Activated CD8-positive, alpha-beta memory T cell treated with anti-CD3 and anti-CD28 coated beads for 4 hours (primary cell): ENCODE measurements around the gene ITPK1.
"Not testable (repeated sequence)": the region's sequence is repeated elsewhere in the genome, so short reads cannot be mapped to it uniquely, and the experiment has no call there.

ENCODE experiments used
- DNase-seq, 2 donors: peaks; one replicate each; pipeline ENCODE4 v3.0.0-alpha.2; 2020; ENCODE audit warnings: low read depth in 2 of 2

ITPK1 gene

DNA sequence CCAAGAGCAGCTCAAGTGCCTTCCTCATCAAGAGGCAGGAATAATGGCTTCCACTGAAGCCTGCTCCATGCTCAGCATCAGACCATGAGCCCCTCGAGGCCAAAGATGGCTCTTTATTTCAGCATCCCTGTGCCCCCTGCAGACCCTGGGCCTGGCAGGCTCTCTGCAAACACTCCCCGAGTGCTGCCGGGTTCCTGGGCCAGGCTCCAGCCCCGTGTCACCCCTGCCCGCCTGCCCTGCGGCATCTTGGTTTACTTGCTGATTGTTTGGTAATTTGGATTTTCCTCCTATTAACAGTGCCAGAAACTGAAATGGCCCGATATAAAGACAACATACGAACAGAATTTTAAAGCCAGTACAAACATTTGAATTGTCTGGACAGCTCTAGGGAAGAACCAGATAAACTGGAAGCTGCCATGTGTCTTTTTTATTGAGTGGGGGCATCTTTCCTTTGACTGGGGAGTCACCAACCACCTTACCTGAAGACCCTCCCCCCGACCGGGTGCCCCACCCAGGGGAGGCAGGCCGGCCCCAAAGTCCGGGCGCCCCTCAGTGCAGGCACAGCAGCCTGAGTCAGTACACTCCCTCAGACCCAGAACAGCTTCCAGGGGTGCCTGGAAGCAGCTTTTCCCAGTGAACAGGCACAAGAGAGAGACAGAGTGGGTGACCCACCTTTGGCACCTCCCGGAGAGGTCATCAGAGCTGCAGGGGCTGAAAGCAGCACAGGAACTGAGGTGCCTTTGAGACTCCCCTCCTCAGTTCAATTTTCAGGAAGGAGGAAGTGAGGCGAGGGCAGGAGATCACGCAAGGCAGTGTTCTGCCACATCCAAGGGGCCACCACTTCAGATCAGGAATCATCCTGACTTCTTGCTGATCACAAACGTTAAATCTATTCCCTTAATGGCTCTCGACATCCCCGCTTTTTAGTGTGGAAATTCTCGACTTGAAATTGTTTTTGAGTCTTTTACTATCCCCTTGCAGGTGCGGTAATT, 30.6 kb downstream of the ITPK1 start:
- no peak for DNase-seq

DNA sequence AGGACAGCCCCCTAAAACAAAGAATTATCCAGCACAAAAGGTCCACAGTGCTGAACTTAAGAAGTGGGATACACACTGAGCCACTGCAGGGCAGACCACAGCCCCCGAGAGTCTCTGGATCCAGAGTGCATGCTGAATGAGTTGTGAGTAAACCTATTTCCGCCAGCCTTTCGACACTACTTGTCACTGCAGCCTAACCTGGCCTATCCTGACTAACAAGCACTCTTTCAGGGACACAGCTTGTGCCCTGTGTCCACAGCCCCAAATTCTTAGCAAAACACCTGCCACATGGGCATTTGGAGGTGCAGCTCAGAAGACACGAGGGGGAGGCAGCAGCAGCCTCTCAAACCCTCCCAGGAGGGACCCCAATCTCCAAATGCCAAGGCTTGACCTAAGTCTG, 31.3 kb downstream of the ITPK1 start:
- DNase-seq, result no peak

DNA sequence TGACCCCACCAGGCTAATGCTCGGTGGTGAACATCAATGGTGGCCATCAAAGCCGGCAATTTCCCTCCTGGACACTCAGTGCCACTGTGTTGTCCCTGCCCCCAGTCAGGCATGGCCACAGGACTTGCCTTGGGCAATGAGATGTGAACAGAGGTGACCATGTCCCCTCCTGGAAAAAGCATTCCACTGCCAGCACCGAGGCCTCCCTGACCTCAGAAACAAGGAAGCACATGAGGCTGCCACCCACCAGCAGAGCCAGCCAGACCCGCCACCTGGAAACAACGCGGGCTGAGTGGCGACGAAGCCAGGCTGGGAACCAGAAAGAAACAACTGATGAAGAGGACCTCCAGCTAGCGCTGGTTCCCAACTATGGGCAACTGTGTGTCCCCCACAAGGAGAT, 31.8 kb downstream of the ITPK1 start:
- no peak for DNase-seq

DNA sequence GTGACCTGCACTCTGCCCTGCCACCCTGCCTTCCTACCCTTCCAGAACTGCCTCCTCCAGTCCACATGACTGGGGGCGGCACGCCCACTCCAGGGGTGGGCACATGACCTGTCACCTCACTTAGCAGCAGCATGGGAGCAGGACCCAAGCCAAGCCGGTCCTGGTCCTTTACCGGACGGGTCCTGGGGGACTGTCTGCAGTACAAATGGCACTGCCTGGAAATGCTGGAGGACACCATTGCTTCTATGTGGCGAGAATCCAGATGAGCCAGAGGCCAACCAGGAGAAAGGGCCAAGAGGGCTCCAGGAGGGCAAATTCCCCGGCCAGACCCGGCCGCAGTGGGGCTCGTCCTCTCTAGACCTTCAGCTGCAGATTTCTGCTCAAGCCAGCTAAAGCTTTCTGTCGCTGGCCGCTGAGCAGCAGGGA, 33.1 kb downstream of the ITPK1 start:
- DNase-seq, result no peak

DNA sequence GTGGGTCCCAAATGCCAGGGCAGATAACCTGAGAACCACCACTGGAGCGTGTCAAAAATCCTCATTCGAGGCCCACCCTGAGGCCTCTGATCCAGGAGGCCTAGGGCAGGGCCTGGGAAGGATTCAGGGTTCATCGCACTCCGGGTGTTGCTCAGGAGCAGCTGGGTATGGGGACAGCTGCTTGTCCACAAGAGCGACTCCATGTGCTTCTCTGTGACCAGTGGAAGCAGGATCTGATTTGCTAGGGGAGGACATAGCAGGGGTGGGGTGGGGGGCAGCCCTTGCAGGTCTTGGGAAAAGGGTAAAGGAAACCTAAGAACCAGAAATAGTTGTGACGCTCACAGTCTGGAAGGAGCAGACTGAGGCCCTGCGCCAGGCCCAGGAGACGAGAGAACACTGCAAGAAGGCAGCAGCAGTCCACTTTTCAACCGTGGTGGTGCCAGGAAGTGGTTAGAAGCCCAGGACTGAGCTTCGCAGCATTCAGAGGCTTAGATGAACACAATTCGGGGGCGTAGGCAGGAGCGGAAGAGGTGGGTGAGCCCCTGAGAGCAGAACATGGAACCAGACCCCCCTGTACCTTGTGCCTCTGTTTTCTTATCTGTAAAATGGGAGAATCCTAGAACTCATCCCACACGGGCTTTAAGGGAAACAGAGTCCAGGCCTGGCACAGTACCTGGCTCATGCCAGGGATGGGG, 33.7 kb downstream of the ITPK1 start:
- peak; percentile 43 to 44 for DNase-seq

DNA sequence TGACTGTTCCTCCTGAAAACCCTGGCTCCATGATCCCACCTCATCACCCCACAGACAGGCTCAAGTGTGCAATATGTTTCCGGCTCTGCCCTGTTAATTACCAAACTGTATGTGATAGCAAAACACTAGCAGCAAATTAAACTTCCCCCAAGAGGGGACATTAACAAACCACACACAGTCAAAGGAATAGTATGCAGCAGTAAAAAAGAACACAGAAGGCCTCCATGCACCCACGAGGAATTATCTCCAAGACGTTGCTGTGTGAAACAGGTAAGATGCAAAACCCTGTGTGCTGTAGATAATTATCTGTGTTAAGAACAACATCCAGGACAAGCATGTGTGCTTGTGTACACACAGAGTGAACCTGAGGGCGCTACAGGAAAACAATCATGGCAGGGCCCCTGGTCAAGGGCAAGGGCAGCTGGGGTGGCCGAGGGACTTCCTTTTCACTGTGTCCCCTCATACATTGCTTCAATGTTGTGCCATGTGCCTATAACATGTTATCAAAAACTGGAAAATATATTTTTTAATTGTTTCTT, 35.8 kb downstream of the ITPK1 start:
- no peak for DNase-seq

DNA sequence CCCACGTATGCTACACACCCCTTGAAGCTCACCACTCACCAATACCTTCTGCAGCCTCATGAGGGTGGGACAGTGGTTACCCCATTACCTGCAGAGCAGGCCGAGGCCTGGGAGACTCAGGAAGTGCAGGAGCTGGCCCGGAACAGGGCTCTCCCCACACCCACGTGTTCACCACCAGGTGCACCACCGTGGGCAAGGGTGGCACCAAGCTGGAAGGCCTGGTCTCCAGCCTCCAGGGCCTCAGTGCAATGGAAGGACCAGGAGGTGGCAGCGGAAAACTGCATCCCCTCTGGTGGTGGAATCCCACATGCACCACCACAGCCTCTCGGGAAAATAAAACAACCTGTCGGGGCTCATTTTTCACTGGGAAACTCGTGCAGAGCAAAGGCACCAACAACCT, 36.4 kb downstream of the ITPK1 start:
- no peak for DNase-seq

DNA sequence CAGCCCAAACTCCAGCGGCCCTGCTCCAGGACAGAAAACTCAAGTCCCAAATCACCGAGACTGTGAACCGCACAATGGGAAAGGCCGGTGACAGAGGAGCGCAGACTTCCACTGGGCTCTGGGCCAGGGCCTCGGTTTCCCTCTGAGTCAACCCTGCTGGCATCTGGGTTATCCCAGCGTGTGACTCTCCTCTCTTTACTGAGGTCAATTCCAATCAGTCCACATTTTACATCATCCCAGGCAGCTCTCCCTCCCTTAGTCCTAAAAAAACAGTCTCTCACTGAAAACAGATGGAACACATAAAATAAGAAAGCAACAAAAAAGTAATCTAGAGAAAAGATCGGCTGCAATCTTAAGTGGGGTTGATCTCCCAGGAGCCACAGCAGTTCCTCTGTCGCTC, 36.9 kb downstream of the ITPK1 start:
- DNase-seq, result no peak

DNA sequence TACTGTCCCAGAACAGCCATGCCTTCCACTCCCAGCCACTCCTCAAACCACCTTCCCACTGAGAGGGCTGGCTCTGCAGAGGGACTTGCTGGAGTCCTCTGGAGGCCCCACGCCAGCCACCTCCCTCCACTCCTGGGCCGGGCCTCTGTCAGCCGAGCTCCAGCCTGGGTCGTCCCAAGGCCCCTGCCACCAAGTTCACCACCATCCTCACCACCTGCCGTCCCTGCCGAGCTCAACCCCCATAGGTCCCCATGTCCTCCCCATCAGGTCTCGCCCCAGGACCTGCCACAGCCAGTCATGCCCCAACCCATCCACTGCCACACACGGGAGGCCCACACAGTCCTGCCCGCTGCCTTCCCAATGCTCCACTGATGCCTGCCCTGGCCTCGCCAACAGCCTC, 39.0 kb downstream of the ITPK1 start:
- DNase-seq, result no peak

DNA sequence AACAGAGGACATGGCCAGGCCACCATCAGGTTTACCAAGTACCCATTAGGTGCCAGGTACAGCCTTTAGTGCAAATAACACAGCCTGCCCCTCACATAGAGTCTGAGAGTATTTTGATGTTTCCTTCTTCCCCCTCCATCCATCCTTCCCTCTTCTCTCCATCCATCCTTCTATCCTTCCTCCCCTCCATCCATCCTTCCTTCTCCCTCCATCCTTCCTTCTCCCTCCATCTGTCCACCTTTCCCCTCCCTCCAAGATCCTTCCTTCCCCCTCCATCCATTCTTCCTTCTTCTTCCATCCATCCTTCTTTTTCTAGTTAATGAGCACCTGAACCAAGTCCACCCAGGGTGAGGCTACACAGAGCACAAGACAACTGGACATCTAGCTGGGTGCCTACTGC, 39.8 kb downstream of the ITPK1 start:
- DNase-seq, result no peak

DNA sequence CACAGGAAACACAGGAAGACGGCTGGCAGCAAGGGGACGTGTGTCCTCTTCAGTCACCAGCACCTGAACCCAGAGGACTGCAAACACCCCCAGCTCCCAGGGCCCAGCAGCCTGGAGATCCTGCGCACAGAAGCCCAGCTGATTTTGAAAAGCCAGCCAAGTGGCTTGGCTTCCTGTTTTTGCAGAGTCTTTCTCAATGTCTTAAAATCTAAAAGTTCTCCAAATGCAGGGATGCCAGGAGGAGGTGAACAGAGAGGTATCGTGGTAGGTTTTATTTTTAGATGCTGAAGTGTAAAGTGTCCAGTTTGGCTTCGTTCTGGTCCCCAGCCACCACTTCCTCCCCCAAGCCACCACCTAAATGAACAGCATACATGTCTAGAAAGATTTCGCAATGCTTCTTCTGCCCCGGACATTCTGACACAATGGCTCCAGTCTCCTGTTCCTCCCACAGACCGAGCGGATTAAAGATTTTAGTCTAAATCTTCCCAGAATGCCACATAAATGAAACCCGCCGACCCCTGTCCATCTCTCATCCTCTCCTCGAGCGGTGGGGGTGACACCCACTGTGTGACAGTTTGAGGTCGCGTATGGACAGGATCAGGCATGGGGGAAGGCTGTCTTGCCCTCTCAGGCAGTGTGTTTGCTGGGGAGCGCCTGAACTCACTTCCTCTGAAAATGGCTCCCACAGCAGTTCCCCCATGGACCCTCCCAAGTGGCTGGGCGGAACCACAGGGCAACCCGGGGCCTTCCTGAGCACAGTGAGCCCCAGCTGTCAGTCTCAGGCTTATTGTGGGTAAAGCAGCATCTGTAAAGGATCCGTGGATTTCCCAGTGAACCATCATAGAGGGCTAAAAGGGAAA, 41.6 kb downstream of the ITPK1 start:
- no peak for DNase-seq

DNA sequence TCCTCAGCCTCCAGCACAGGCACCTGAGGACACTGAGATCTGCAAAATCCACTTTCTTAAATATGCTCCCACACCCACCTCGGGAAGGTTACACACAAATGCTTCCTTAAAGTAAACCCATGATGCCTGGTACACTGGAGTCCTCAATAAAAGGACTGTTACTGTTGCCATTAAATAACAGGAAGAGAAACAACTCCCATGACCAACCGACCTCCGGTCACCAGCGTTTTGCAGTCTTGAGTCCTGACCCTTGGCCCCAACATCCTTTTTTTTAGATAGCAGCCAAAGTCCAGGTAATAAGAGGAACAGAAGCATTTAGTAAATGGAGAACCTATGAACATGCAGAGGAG, 42.4 kb downstream of the ITPK1 start:
- DNase-seq, result no peak

DNA sequence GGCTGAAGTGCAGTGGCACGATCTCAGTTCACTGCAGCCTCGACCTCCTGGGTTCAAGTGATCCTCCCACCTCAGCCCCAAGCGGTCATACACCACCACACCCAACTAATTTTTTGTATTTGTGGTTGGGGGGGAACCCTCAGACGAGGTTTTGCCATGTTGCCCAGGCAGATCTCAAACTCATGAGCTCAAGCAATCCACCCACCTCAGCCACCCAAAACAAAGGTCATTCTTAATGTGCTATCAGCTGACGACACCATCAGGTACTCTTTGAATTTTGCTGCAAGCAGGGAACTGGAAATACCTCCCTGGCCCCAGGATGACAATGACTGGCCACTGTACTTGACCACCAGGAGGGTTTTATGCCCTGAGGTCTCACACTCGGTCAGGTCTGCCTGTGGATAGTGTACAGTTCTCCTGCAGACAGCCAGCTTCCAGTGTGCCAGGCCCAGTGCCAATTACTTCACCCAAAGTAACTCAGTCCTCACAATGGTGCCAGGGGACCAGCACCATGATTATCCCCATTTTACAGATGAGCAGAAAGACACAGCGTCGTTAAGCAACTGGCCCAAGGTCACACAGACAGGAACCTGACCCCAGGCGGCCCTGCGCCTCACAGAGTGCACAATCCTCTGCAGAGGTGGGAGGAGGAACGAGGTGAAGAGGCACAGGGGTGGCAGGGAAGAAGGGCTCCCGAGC, 42.9 kb downstream of the ITPK1 start:
- DNase-seq, result no peak

DNA sequence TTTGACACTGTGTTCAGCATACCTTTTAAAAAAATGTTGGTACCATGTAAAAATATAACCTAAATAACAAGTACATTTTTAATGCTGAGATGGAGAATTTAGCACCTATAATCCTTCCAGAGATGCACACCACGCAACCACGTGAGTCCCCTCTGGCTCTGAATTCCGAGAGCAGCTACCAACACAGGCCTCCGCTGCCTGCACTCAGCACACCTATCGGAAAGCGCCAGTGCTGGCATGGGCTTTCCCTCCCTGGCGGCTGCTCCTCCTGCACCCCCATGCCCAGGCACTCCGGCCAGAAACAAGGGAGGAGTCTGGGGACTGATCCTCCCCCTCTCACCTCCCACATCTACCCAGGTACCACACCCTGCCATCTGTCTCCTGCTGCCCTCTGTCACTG, 47.0 kb downstream of the ITPK1 start:
- DNase-seq, result no peak

DNA sequence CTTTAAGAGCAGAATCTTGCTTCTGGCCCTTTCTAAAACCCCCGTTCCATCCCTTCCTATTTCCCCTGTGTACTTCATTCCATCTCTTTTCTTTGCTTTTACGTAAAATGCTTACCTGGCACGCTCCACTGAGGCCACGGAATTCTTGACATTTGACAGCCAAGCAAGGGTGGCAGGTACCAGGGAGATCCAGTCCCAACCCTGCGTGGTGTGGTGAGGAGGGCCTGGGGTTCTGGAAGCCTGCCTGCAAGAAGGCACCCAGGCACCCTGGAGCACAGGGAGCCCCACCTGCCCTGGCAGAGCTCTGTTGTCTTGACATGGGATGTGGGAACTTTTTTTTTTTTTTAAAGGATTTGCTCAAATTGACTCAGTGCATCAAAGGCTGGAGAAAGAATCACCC, 48.6 kb downstream of the ITPK1 start:
- no peak for DNase-seq

DNA sequence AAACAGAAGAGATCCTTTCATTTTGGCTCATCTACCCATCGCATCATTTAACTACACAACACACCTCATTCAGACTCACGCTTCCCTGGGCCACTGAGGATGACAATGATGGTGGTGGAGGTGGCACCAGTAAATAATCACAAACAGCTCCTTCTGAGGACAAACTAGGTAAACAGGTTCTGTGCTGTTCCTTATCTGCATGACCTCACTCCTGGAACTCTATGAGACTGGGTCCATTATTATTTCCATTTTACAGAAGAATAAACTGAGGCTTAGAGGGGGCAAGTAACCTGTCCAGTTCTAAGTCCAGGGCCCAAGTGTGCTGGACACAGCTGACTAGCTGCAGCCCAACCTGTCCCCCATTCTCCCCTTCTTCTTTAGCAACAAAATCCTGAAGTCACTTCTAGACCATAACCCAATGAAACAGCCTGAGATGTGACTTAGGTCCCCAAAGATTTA, 50.4 kb downstream of the ITPK1 start:
- DNase-seq, result no peak

DNA sequence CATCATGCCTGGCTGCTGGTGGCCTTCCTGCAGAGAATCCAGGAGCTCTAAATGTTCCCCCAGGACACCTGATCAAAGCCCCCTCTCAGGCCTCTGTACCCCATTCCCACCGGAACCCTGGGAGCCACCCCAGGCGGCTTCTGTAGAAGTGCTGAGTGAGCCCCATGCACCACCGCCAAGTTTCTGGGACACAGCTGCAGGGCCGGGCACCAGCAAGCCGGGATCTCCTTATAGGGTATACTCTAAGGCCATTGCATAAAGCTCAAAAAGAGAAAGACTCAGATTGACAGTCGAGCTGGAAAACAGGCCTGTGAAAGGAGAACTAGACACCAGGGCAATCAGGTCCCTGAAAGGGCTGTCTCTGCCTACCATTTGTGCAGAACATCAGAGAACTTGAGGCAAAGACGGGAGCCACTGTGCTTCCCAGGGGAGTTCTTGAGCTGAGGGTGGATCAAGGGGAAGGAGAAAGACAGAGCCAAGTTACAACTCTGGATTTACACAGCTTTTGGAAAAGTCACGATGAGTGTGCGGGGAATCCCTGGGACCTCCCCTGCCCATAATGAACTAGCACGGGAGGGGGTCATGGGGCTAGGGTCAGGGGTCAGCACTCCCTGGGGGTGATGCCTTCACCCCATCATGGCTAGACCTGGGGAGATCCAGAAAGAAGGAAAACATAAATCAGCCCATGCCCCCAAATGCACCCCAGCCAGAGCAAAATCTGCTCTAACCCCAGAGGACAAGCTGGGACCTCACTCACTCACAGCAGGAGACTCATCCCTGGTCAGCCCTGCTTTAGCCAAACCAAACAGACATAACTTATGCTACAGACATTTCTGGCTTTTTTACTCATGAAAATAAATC, 51.1 kb downstream of the ITPK1 start:
- DNase-seq, result no peak

DNA sequence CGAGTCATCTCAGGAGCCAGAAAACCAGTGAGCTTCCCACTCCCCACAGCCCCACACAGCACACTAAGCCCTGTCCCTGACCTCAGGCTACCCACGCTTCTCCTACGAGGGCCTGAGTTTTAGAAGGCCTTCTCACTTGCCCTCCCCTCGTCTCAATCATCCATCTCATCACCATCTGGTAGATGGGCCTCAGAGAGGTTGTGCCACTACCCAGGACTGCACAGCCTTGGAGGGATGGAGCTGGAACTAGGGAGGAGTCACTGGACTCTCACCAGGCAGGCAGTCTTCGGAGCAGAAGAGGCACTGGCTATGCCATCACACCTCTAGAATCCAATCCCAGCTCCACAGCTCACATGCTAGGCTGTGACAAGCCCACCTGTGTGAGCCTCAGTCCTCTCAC, 52.3 kb downstream of the ITPK1 start:
- DNase-seq, result no peak

DNA sequence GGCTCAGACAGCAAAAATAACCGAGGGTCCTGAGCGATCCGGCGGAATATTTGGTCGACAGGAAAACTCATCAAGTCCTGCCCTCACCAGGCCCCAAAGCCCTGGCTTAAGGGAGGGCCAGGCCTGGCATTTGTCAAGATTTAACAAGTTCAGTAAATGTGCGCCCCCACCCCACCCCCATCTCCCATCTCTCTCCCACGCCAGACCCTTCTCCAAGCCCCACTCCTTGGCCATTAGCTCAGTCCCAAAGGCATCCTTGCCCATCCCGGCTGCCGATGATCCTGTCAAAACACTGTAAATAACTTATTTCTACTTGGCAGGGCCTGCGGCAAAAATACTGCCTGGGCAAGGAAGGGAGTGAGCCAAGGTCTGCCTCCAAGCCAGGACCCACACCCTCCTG, 52.8 kb downstream of the ITPK1 start:
- no peak for DNase-seq

DNA sequence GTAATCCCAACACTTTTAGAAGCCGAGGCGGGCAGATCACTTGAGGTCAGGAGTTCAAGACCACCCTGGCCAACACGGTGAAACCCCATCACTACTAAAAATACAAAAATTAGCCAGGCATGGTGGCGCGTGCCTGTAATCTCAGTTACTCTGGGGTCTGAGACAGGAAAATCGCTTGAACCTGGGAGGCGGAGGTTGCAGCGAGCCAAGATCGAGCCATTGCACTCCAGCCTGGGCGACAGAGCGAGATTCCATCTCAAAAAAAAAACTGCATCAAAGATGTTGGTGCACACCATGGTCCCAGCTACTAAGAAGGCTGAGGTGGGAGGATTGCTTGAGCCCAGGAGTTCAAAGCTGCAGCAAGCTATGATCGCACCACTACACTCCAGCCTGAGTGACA, 53.7 kb downstream of the ITPK1 start:
- not testable (repeated sequence) for DNase-seq
